HAP-1 (cell line): ENCODE results near the gene C9orf78.

Experiments used
- DNase-seq, 2 experiments: peaks; one replicate each; pipeline ENCODE4 v3.0.0-alpha.2; 2016 to 2020; ENCODE audit warnings: low spot score in 2 of 2
- H3K27me3 ChIP-seq: fragments of 250-450 bp; sonication (Bioruptor Pico); 2 replicates; pipeline ENCODE4 v1.5.1; 2020; ENCODE audit warnings: low read depth, mild to moderate bottlenecking, moderate library complexity
- H3K36me3 ChIP-seq: fragments of 250-450 bp; sonication (Bioruptor Pico); replicated peaks from 2 replicates; pipeline ENCODE4 v1.5.1; 2020; ENCODE audit warnings: mild to moderate bottlenecking
- H3K4me1 ChIP-seq: fragments of 250-450 bp; sonication (Bioruptor Pico); 2 replicates; pipeline ENCODE4 v1.5.1; 2020; ENCODE audit warnings: mild to moderate bottlenecking
- H3K4me3 ChIP-seq: fragments of 250-450 bp; sonication (Bioruptor Pico); 2 replicates; pipeline ENCODE4 v1.5.1; 2020; ENCODE audit warnings: mild to moderate bottlenecking, moderate library complexity
- H3K9me3 ChIP-seq: fragments of 250-450 bp; sonication (Bioruptor Pico); 2 replicates; pipeline ENCODE4 v1.5.1; 2020; ENCODE audit warnings: mild to moderate bottlenecking, moderate library complexity
- in situ Hi-C: fragments of 300-500 bp; cut with MboI; formaldehyde crosslinking; loops from 3 replicates; pipeline ENCODE4 v1.14.3; 2020; ENCODE audit warnings: low sequenced_read_pairs, inconsistent platforms, mixed read lengths

Gene C9orf78, protein sequence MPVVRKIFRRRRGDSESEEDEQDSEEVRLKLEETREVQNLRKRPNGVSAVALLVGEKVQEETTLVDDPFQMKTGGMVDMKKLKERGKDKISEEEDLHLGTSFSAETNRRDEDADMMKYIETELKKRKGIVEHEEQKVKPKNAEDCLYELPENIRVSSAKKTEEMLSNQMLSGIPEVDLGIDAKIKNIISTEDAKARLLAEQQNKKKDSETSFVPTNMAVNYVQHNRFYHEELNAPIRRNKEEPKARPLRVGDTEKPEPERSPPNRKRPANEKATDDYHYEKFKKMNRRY

DNA sequence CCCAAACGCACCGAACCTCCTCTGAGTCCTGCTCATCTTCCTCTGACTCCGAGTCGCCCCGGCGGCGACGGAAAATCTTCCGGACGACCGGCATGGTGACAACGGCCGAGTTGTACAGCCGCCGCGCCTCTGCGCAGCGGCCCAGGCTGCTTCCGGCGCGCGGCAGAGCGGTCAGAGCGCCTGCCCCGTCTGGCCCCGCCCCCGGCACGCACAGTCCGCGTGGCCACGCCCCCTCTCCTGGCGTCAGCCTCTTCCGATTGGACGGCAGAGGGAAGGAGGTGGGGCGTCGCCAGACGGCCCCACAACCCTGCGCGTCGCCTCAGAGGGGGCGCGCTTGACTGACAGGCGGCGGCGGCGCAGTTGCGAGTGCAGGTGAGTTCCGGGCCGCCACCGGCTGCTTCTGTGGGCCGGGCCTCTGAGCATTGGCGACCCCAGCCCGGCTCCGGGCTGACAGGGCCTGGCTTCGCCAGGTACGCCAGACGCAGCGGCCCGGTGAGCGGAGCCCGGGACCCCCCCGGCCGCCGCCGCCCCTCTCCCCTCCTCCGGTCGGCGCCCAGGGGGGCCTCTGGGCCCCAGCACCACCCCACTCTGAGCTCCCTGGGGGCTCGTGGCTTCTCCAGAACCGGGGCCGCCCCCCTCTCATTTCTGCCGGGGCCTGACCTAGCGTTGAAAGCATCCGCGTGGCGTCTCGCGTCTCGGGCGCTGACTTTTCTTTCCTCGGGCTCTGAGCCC is at the start of gene C9orf78, which contains the start of gene USP20:
C9orf78 (minus strand) TSS at position 148 of the 732 bp plus-strand sequence; CDS start at position 94, 54 bp downstream.
USP20 (plus strand) TSS at position 331 of the 732 bp plus-strand sequence. CDS start 17,098 bp downstream, outside the sequence.
- in situ Hi-C loops, result no loop called here
- Histone ChIP-seq H3K36me3 (peaks cover 30% of the 10 kb centered on the region), H3K4me1 (peaks cover 9% of the 10 kb centered on the region), H3K4me3 (peak within 1 kb of the TSS; percentile 84), H3K9me3 (no peaks in the 10 kb centered on the region), H3K27me3 (no peaks in the 10 kb centered on the region)
- peak; percentile 96 to 98 for DNase-seq

DNA sequence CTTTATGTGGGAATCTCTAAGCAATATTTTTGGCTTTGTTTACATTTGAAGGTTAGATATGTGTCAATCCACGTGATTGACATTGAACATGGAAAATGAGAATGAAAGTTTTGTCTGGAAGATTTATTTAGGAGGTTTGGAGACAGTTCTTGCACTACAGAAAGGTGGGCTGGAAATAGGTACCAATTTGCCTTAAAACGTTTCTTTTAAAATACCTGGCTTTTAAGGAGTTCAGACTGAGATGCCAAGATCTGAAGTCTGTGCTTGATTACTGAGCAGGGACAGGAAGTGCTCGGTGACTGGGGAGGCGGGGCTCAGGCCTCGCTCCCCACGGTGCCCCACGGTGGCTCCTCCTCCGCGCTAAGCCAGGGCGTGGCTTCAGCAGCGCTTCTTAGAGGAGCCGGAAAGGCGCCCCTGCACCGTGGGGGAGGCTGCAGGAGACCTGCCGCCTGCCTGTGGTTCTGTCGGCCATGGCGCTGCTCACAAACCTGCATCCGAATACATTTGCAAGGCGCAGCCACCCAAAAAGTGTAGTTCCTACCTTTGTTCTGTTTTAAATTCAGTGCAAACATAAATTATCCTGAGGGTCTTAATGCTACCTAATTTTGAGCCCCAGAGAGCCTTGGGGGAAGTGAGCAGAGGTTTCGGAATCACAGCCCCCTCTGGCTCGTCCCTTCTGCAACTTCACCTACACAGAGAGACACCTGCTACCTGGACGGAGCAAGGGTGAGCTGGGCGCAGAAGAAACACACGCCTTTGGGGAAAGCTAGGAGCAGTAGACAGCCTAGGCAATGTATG is 49.3 kb upstream of the C9orf78 start:
- in situ Hi-C loops, result no loop called here
- peak; percentile 87 to 97 for DNase-seq
- peaks cover 3% of the 10 kb centered on the region; the same call in 1 of the 2 replicates for H3K36me3 ChIP-seq
- no peaks in the 10 kb centered on the region for H3K9me3 ChIP-seq
- H3K27me3 ChIP-seq, result no peaks in the 10 kb centered on the region
- H3K4me1 ChIP-seq, result peaks cover 15% of the 10 kb centered on the region
- H3K4me3 ChIP-seq, result peak overlapping the region; percentile 31

DNA sequence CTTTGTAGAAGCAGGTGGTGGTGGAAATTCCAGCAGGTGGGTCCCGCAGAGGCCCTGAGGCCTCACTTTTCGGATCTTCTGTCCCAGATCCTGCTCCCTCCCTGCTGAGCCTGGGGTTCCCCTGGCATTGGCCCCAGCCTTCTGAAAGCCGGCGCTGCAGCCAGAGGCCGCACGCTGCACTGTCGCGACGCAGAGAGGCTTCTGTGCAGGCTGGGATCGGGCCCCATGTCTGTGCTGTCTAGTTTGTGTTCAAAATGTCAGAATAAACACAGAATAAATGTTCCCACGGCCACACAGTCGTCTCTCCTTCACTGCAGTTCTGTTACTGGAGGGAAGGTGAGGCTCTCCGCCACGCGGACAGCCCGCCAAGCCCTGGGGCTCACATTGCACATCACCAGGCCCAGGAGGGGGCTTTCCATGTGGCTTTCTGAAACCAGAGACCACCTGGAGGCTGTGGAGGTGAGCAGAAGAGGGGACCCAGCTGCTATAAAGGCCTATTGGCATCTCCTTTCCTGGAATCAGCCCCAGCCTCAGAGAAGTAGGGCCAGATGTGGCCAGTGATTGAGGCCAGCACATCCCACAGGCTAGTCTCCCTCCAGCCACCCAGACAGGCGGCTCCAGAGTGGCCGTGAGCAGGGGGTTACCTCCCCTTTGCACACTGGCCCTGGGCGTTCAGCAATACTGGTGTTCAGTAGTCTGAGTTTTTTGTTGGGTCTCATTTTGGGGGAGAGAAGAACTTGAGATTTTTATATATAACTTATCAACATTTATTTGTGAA is 46.7 kb upstream of the C9orf78 start:
- in situ Hi-C loops, result no loop called here
- DNase-seq, result no peak
- Histone ChIP-seq H3K36me3 (peaks cover 3% of the 10 kb centered on the region; the same call in 1 of the 2 replicates), H3K4me1 (peaks cover 15% of the 10 kb centered on the region), H3K9me3 (no peaks in the 10 kb centered on the region), H3K4me3 (no peak overlapping the region), H3K27me3 (no peaks in the 10 kb centered on the region)

DNA sequence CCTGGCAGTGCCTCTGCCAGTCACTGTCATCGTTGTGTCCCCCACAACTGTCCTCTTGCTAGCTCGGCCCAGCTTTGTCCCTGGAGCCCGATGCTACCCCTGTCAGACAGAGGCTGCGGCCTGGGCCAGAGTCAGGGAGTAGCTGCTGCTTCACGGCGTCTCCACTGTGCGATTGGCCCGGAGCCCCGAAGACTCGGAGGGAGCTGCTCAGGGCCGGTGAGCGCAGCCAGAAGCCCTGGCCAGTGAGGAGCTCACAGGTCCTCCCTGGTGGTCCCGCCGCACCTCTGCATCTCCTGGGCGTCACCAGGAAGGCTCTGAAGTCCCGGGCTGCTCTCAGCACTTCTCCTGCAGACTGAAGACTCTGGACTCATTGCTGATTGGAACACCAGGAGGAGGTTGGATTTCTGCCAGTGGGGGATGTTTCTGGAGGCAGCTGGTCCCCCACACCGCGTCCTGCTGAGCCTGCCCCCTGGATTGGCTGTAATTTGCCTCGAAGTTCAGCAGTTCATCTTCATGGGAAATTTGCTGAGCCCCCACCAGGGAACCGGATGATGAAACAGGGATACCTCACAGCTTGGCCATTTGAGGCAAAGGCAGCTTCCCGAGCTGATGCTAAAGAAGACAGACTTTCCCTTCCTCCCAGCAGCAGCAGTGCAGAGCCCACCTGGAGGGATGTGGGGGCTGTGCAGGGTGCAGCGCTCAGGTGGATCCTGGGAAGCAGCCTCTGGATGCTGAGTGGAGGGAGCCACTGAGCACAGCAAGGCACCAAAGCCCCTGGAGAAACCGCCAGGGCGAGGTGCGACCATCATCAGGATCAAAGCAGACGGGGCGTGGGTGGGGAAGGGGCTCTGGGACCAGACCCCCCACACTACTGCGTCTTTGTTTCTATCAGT is 45.8 kb upstream of the C9orf78 start:
- DNase-seq, result no peak
- Histone ChIP-seq H3K27me3 (no peaks in the 10 kb centered on the region), H3K9me3 (no peaks in the 10 kb centered on the region), H3K4me3 (no peak overlapping the region), H3K4me1 (peaks cover 15% of the 10 kb centered on the region), H3K36me3 (peaks cover 3% of the 10 kb centered on the region; the same call in 1 of the 2 replicates)
- in situ Hi-C loops, result no loop called here

DNA sequence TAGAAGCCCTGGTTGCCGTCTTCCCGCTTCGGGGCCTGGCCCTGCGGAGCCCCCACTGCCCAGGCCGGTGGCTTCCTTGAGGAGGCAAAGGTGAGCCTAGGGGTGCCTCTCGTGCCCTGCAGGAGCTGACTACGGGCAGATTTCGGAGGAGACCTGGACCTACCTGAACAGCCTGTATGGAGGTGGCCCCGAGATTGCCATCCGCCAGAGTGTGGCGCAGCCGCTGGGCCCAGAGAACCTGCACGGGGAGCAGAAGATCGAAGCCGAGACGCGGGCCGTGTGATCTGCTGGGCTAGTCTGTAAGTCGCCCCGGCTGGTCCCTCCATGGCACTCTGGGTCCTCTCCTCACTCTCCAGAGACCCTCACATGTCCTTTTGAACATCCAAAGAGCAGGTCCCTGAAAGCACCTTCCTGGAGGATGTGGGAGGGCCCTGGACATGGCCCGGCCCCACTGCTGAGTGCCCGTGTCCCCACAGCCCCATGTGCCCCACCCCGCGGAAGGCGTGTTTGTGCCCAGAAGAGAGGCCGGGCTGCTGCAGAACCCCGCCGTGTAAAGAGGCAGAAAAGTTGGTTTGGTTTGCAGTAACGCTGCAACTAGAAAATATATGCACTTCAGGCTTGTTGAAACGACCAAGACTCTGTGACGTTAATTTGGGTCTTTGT is 45.0 kb upstream of the C9orf78 start:
- Histone ChIP-seq H3K9me3 (no peaks in the 10 kb centered on the region), H3K27me3 (no peaks in the 10 kb centered on the region), H3K4me1 (peaks cover 11% of the 10 kb centered on the region), H3K4me3 (no peak overlapping the region), H3K36me3 (peaks cover 3% of the 10 kb centered on the region; the same call in 1 of the 2 replicates)
- no peak for DNase-seq
- in situ Hi-C loops, result no loop called here

DNA sequence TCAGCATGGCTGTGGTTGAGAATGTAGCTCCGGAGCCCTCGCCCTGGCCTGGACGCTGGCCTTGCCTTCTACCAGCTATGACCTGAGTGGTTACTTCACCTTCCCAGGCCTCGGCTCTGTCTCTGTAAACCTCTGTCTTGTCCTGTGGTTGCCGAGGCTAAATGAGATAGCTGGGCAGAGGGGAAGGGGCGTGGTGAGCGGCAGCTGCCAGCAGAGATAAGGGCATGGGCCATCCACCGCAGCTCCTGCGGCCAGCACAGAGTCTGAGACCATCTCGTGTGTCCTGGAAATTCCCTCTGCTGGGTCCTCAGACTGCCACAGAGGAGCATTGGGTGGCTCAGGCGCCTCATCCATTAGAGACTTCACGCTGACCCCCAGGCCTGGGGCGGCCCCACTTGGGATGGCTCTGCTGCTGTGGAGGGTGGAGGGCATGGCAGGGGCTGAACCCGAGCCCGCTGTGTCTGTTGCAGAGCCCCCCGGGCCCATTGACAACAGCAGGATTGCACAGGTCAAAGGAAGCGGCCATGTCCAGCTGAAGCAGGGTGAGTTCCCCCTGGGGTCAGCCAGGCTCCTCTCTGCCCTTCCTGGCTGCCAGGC is 44.1 kb upstream of the C9orf78 start:
- no peak for DNase-seq
- Histone ChIP-seq H3K4me1 (peaks cover 3% of the 10 kb centered on the region), H3K27me3 (no peaks in the 10 kb centered on the region), H3K9me3 (no peaks in the 10 kb centered on the region), H3K36me3 (peaks cover 3% of the 10 kb centered on the region), H3K4me3 (no peak overlapping the region)
- in situ Hi-C loops, result no loop called here

DNA sequence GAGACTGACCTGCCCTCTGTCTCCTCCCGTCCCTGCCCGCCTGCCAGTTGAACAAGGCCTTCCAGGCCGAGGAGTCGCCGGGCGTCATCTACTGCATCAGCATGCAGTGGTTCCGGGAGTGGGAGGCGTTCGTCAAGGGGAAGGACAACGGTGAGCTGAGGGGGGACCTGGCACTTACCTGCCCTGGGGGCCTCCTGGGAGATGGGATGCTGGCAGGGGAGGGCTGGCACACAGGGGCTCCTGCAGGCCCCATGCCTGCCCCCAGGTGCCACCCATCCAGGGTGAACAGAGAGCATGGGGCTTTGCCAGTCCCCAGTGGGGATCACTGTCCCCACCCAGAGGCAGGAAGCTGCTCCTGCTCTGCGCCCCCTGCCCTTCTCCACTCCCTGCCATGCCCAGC is 43.2 kb upstream of the C9orf78 start:
- H3K27me3 ChIP-seq, result no peaks in the 10 kb centered on the region
- no peak overlapping the region for H3K4me3 ChIP-seq
- H3K36me3 ChIP-seq, result peaks cover 3% of the 10 kb centered on the region
- in situ Hi-C loops, result no loop called here
- DNase-seq, result no peak
- H3K9me3 ChIP-seq, result no peaks in the 10 kb centered on the region
- no peaks in the 10 kb centered on the region for H3K4me1 ChIP-seq

DNA sequence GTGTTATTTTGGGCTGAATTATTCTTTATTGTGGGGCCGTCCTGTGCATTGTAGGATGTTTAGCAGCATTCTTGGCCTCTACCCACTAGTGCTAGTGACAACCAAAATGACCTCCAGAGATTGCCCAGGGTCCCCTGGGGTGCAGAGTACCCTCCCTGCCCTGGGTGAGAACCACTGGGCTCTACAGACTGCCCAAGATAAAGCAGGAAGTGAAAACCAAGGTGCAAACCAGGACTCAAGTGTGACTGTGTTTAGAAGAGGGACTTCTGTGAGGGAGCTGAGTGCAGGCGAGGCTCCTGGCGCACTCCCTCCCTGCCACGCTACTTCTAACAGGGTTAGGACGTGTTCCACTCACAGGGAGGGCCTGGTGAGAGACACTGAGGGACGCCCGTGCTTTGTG is 41.7 kb upstream of the C9orf78 start:
- in situ Hi-C loops, result no loop called here
- H3K4me1 ChIP-seq, result no peaks in the 10 kb centered on the region
- no peak for DNase-seq
- no peaks in the 10 kb centered on the region for H3K27me3 ChIP-seq
- no peaks in the 10 kb centered on the region for H3K9me3 ChIP-seq
- H3K36me3 ChIP-seq, result peaks cover 3% of the 10 kb centered on the region
- no peak overlapping the region for H3K4me3 ChIP-seq

DNA sequence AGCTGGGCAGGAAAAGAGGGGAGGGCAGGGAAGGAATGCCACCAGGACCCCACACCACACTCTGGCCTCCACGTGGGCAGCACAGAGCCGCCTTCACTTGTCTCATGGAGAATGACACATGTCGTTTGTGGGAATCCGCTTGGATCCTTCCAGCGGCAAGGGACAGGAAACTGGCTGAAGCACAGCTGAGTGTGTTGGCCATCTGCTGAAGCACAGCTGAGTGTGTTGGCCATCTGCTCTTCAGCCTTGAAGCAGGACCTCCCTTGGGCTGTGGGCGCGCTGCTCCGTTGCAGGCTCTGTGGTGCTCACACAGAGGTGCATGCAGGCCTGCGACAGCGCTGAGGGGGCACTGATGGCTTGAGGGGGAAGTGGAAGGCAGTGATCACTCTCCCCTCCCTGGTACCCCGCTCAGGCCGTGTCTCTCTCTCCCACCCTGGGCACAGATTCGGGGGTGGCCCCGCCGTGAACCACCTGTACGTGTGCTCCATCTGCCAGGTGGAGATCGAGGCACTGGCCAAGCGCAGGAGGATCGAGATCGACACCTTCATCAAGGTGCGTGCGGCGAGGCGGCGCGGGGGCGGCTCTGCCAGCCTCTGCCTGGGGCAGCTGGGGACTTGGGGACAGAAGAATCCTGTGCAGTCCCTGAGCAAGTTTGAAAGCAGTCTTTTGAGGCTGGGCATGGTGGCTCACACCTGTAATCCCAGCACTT is 40.8 kb upstream of the C9orf78 start:
- Histone ChIP-seq H3K4me1 (no peaks in the 10 kb centered on the region), H3K9me3 (no peaks in the 10 kb centered on the region), H3K4me3 (no peak overlapping the region), H3K36me3 (no peaks in the 10 kb centered on the region; the same call in none of the 2 replicates), H3K27me3 (no peaks in the 10 kb centered on the region)
- no peak for DNase-seq
- in situ Hi-C loops, result no loop called here

DNA sequence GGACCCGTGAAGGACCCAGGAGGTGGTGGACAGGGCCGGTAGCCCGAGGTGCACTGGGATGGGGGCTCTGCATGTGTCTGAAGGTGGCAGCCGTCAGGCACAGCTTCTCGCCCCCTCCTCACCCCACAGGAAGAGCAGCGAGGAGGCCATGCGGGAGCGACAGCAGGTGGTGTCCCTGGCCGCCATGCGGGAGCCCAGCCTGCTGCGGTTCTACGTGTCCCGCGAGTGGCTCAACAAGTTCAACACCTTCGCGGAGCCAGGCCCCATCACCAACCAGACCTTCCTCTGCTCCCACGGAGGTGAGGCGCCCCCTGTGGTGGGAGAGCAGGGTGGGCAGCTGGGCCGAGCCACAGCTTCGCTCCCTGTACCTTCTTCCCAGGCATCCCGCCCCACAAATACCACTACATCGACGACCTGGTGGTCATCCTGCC is 40.1 kb upstream of the C9orf78 start:
- Histone ChIP-seq H3K4me1 (no peaks in the 10 kb centered on the region), H3K9me3 (no peaks in the 10 kb centered on the region), H3K27me3 (no peaks in the 10 kb centered on the region), H3K36me3 (no peaks in the 10 kb centered on the region; the same call in none of the 2 replicates), H3K4me3 (no peak overlapping the region)
- in situ Hi-C loops, result no loop called here
- peak in 1 of 2 experiments; percentile 40 for DNase-seq
